ENCODE results near the gene PDE4B. TPM values are rescaled to one million over a fixed set of nuclear protein-coding genes. Genes with fewer than 3 reads are reported as not detected.

The PDE4B gene
- total and polyA plus RNA-seq, 10 of the 15 experiments (the other 5 are each of a cell fraction or from before 2014, with no cell fraction given) = 3.0 to 13.2 (median 5.7) TPM

- no peak for TF ChIP-seq PRDM15 (CRISPR knock-in tag; IDR thresholded peaks at IDR 0.05)
Measured at GRCh38 chr1:65791396-65791795, 1.3 kb upstream of the PDE4B start (continued).

DNA sequence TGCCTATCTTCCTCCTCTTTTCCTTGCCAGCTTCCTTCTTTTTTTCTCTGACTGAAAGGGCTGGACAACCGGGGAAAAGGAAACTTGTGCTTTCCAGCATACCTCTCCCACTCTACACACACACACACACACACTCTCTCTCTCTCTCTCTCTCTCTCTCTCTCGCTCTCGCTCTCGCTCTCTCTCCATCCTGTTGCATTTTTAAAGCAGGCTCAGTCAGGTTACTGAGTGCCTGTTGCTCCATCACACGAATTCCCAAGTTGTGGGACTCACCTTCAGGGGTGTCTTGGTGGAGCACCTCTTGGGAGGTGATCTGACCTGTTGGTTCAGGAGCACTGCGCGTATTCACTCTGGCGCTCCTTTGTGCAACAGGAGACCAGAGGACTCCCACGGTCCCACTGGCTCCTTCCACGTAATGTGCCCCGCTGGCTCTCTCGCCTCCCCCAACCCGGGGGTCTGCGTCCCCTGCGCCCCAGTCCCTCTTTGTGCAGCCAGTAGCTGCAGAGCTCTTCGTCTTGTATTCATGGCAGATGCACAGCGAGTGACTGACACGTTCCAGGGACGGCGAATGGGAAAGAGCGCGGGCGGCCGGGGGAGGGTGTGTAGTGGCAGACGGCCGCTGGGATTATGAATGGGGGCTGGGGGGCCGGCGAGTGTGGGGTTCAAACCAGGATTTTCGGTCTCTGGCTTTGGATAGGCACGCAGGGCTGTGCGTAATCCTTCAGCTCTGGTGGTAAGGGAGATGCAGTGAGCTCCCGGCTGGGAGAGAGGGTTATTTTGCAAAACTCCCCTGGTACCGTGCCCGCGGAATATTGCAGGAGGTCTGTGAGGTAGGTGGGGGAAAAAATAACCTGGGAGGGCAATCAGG is 660 bp upstream of the PDE4B start:
- TF ChIP-seq MYC (IDR thresholded peaks at IDR 0.05; ENCODE audit: insufficient read depth, insufficient read length, insufficient replicate concordance, low read length, severe bottlenecking) (no peak), NR2C2 (IDR thresholded peaks at IDR 0.05; ENCODE audit: borderline replicate concordance, control insufficient read depth, insufficient read length, low read depth) (no peak), TCF3 (IDR thresholded peaks at IDR 0.05; ENCODE audit: borderline replicate concordance, insufficient read depth, low read depth, low read length) (no peak), NFYB (IDR thresholded peaks at IDR 0.05; ENCODE audit: insufficient read depth, low read depth, low read length) (no peak), ASH2L (IDR thresholded peaks at IDR 0.05; ENCODE audit: borderline replicate concordance, low read depth) (no peak), ZBED1 (IDR thresholded peaks at IDR 0.05; ENCODE audit: borderline replicate concordance) (no peak), CUX1 (IDR thresholded peaks at IDR 0.05; ENCODE audit: insufficient replicate concordance, low read depth, low read length) (no peak)
- TF ChIP-seq, protein P1, sequence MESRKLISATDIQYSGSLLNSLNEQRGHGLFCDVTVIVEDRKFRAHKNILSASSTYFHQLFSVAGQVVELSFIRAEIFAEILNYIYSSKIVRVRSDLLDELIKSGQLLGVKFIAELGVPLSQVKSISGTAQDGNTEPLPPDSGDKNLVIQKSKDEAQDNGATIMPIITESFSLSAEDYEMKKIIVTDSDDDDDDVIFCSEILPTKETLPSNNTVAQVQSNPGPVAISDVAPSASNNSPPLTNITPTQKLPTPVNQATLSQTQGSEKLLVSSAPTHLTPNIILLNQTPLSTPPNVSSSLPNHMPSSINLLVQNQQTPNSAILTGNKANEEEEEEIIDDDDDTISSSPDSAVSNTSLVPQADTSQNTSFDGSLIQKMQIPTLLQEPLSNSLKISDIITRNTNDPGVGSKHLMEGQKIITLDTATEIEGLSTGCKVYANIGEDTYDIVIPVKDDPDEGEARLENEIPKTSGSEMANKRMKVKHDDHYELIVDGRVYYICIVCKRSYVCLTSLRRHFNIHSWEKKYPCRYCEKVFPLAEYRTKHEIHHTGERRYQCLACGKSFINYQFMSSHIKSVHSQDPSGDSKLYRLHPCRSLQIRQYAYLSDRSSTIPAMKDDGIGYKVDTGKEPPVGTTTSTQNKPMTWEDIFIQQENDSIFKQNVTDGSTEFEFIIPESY (IDR thresholded peaks at IDR 0.05) = no peak
- POLR2A ChIA-PET = no interaction called here
- no peaks in the 10 kb centered on the region for H3K4me1 ChIP-seq (ENCODE audit: control insufficient read depth, insufficient read depth, low read length)
- intact Hi-C loops (cut with micrococcal nuclease; ENCODE audit: unreplicated experiment) = no loop called here
- RAD21 ChIA-PET (ENCODE audit: unreplicated experiment) = no interaction called here
- no peak for ATAC-seq
- DNase-seq (ENCODE audit: low read depth, low spot score) = no peak
- no peak overlapping the region for H3K27ac ChIP-seq (ENCODE audit: control insufficient read depth, insufficient read depth)
- SMC1A ChIA-PET (ENCODE audit: uncharacterized antibody, unreplicated experiment) = no interaction called here
- no TSS peak for BruUV-seq (replicated peaks)
- H4K20me1 ChIP-seq (ENCODE audit: control insufficient read depth, insufficient read depth) = no peaks in the 10 kb centered on the region
- no peaks in the 10 kb centered on the region for H3K36me3 ChIP-seq (ENCODE audit: control insufficient read depth in 2 of 2, insufficient read depth in 2 of 2, low read length in 1 of 2)
- WGBS (ENCODE audit: insufficient coverage, insufficient replicate concordance, low lambda C conversion rate, missing lambda C conversion rate) = 41% methylated on average over 32 of the region's 35 CpGs
- CTCF ChIA-PET = no interaction called here
- no peaks in the 10 kb centered on the region; the same call in 2 of the 3 replicates for H3K9me3 ChIP-seq (replicated peaks; ENCODE audit: control insufficient read depth, insufficient read depth, low read length)
- no peak overlapping the region for H3K4me3 ChIP-seq
- no peak overlapping the region for H3K4me2 ChIP-seq (ENCODE audit: control insufficient read depth, insufficient read depth)
- H3K79me2 ChIP-seq (ENCODE audit: control insufficient read depth, insufficient read depth, low read length) = no peaks in the 10 kb centered on the region
- FAIRE-seq = no peak
- peaks cover 1 to 7% of the 10 kb centered on the region in 2 experiments for H3K27me3 ChIP-seq (replicated peaks in 1 of 2; ENCODE audit: control insufficient read depth in 2 of 2, insufficient read depth in 2 of 2, low read length in 1 of 2)
- in situ Hi-C loops (cut with MboI) = no loop called here
- H2AFZ ChIP-seq (ENCODE audit: control insufficient read depth, low read depth, low read length) = no peak overlapping the region
- H3K9ac ChIP-seq (ENCODE audit: control insufficient read depth, insufficient read depth, low read length) = no peak overlapping the region

Data from GM12878 (cell line).